Small intestine (tissue), 7 donors: ENCODE measurements around the gene DNAJC5. TPM values are rescaled to one million over a fixed set of nuclear protein-coding genes. Genes with fewer than 3 reads are reported as not detected.

Experiments used
- DNase-seq, 2 donors: peaks; one replicate each; pipeline versions ENCODE4 v3.0.0 to v3.0.0-alpha.2; 2013
- FAIRE-seq: peaks from 2 replicates; lab custom pipeline; 2012; peaks lifted over from hg19 to GRCh38; lab: Jason Lieb, UNC
- H3K27ac ChIP-seq, 3 donors: one replicate each; pipeline ENCODE4 v1.5.1; 2013; ENCODE audit warnings: low read length in 2 of 3, mild to moderate bottlenecking in 2 of 3, control low read depth in 1 of 3, inconsistent platforms in 1 of 3, low read depth in 1 of 3, moderate library complexity in 1 of 3
- H3K27me3 ChIP-seq, 3 donors: one replicate each; pipeline ENCODE4 v1.6.1; 2013; ENCODE audit warnings: low read length in 3 of 3, inconsistent platforms in 1 of 3; ENCODE audit not compliant: control insufficient read depth in 3 of 3, insufficient read depth in 3 of 3
- H3K36me3 ChIP-seq, 3 donors: one replicate each; pipeline ENCODE4 v1.6.1; 2013; ENCODE audit warnings: low read length in 3 of 3, inconsistent platforms in 1 of 3, low read depth in 1 of 3, mild to moderate bottlenecking in 1 of 3, moderate library complexity in 1 of 3; ENCODE audit not compliant: control insufficient read depth in 3 of 3, insufficient read depth in 2 of 3
- H3K4me1 ChIP-seq, 3 donors: one replicate each; pipeline ENCODE4 v1.6.1; 2013; ENCODE audit warnings: low read length in 2 of 3, inconsistent platforms in 1 of 3, low read depth in 1 of 3, mild to moderate bottlenecking in 1 of 3, moderate library complexity in 1 of 3; ENCODE audit not compliant: control insufficient read depth in 3 of 3, insufficient read depth in 2 of 3
- H3K4me3 ChIP-seq, 3 donors: one replicate each; pipeline ENCODE4 v1.5.1; 2013; ENCODE audit warnings: low read length in 3 of 3, control low read depth in 1 of 3, inconsistent platforms in 1 of 3, low read depth in 1 of 3, mild to moderate bottlenecking in 1 of 3, moderate library complexity in 1 of 3
- H3K9me3 ChIP-seq, 2 donors: one replicate each; pipeline ENCODE4 v1.6.1; 2013; ENCODE audit warnings: low read depth in 1 of 2, low read length in 1 of 2; ENCODE audit not compliant: control insufficient read depth in 2 of 2, insufficient read depth in 1 of 2
- WGBS, 3 donors: extraction: QIAGEN DNeasy Blood & Tissue Kit; methylation state at CpG; one replicate each; pipeline ENCODE4 v1.1.7; 2013; 5-methylcytosine and 5-hydroxymethylcytosine counted together
- polyA plus RNA-seq, 4 donors: library from polyadenylated mRNA; stranded (reverse) in 3 of 4; unstranded in 1 of 4; fragments of 200-250 nt in 3 of 4; fragments of 120-200 nt in 1 of 4; gene quantifications; one replicate each; pipeline versions ENCODE4 v1.2.1 to v1.2.3, GENCODE V29; 2013
- donor health status: healthy with polysubstance abuse.
- donor health status: control.
- donor health status: control.
- donor health status: Bipolar disorder and iron deficiency.
- donor health status: healthy.

The DNAJC5 gene
- polyA plus RNA-seq, 4 donors = 20.6 to 52.3 (median 40.3) TPM

DNA sequence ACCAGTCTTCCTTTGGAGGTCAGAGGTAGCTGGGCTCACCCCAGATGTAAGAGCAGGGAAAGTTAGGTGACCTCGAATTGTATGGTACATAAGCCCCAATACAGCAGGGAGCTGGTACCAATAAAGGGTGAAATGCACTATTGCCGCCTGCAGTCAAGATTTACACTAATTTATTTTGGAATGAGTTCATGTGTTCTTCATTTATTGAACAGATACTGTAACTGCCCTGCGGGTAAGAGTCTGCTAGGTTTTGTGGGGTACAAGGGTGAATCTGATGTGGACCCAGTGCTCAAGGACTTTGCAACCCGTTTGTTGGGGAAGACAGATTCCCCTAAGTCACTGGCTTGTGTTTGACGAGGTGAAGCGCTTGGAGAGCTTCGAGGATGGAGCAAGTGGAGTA is 2.5 kb upstream of the DNAJC5 start:
- H3K9me3 ChIP-seq = no peaks in the 10 kb centered on the region
- 69 to 83% (median 74%) methylated on average over 7 of the region's 7 CpGs for WGBS, 3 donors
- peak overlapping the region in 2 of 3 donors; percentile 90 to 94 for H3K27ac ChIP-seq
- H3K4me3 ChIP-seq = no peak overlapping the region
- FAIRE-seq (no peak), DNase-seq (no peak)
- peaks cover 2 to 46% (median 6%) of the 10 kb centered on the region in 3 donors for H3K36me3 ChIP-seq
- H3K27me3 ChIP-seq = no peaks in the 10 kb centered on the region
- H3K4me1 ChIP-seq = peaks cover 7 to 13% (median 11%) of the 10 kb centered on the region in 3 donors

DNA sequence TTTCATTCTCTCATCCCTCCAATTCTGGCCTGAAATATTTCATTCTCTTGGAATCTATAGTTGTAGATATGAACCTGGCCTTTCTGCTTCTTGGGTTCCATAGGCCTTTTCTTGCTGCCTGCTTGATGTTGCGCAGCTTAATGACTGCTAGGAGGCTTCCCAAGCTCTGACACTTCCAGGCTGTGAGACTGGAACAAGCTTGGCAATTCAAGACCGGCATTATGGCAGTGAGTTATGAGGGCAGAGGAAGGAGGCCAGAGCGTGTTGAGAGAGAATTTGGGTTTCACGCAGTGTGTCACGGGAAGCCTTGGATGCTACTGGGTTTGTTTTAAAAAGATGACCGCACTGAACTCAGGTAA is 948 bp upstream of the DNAJC5 start:
- FAIRE-seq = no peak
- Histone ChIP-seq H3K27me3 (no peaks in the 10 kb centered on the region), H3K4me1 (peaks cover 4 to 20% (median 11%) of the 10 kb centered on the region in 3 donors), H3K36me3 (peaks cover 2 to 41% (median 4%) of the 10 kb centered on the region in 3 donors), H3K4me3 (peak overlapping the region in 1 of 3 donors; percentile 51), H3K27ac (peak overlapping the region in 2 of 3 donors; percentile 47 to 74), H3K9me3 (no peaks in the 10 kb centered on the region)
- no peak for DNase-seq
- WGBS, 3 donors = 18 to 31% (median 25%) methylated on average over 6 of the region's 6 CpGs

DNA sequence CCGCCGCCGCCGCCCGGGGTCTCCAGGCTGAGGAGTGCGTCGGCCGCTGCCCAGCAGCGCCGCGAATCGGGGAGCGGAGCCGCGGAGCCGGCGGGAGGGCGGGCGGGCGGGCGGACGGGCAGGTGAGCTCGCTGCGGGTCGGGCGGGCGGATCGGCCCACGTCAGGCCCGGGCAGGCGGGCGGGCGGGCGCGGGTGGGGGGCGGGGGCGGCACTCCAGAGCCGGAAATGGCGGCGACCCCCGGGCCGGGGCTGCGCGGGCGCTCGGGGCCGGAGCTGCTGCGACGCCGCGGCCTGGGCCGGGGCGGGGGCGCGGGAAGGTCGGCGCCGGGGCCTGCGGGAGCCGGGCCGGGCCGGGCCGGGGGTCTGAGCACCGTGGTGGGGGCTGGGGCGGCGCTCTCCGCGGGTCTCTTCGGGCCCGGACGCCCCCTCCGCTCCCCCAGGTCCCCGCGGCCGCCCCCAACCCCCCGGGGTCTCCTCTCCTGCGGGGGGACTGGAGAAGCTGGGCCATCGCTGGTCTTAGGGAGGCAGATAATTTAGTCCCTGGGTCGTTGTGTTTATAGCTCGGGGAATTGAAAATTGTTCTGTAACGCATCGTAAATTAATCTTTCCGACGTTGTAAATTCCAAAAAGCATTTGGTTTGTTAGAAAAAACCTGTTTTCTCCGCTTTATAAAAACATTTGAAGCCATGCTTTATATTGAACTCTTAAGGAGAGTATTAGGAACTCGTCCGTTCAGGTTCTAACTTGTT is 451 bp downstream of the DNAJC5 start:
- DNase-seq (no peak), FAIRE-seq (no peak)
- H3K27ac ChIP-seq = peak overlapping the region; percentile 84 to 94 (median 93)
- H3K4me1 ChIP-seq = peaks cover 7 to 20% (median 8%) of the 10 kb centered on the region in 3 donors
- WGBS, 3 donors = 0 to 1% (median 0%) methylated on average over 24 to 87 of the region's 87 CpGs
- H3K4me3 ChIP-seq = peak overlapping the region; percentile 54 to 79 (median 65)
- no peaks in the 10 kb centered on the region for H3K9me3 ChIP-seq
- no peaks in the 10 kb centered on the region for H3K27me3 ChIP-seq
- peaks cover 0 to 30% (median 0%) of the 10 kb centered on the region in 3 donors for H3K36me3 ChIP-seq

DNA sequence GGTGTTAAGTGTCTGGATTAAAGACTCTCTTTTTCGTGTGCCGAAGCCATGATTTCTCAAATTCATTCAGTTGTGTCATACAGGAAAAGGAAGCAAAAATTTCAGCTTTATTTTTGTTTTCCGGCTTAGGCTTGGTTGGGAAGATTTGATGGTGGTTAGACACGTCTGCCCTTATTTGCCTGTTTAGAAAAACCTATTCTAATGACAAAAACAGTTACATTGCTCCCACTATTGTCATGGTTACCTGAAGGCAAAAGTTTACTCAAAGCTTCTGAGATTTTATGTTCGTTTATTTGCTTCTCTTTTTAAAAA is 982 bp downstream of the DNAJC5 start:
- H3K27ac ChIP-seq = peak overlapping the region; percentile 84 to 94 (median 93)
- H3K9me3 ChIP-seq = no peaks in the 10 kb centered on the region
- 0 to 1% (median 0%) methylated on average over 5 of the region's 5 CpGs for WGBS, 3 donors
- H3K36me3 ChIP-seq = peaks cover 0 to 25% (median 0%) of the 10 kb centered on the region in 3 donors
- H3K4me3 ChIP-seq = peak overlapping the region; percentile 54 to 79 (median 65)
- peaks cover 7 to 20% (median 8%) of the 10 kb centered on the region in 3 donors for H3K4me1 ChIP-seq
- FAIRE-seq = no peak
- no peak for DNase-seq
- no peaks in the 10 kb centered on the region for H3K27me3 ChIP-seq

DNA sequence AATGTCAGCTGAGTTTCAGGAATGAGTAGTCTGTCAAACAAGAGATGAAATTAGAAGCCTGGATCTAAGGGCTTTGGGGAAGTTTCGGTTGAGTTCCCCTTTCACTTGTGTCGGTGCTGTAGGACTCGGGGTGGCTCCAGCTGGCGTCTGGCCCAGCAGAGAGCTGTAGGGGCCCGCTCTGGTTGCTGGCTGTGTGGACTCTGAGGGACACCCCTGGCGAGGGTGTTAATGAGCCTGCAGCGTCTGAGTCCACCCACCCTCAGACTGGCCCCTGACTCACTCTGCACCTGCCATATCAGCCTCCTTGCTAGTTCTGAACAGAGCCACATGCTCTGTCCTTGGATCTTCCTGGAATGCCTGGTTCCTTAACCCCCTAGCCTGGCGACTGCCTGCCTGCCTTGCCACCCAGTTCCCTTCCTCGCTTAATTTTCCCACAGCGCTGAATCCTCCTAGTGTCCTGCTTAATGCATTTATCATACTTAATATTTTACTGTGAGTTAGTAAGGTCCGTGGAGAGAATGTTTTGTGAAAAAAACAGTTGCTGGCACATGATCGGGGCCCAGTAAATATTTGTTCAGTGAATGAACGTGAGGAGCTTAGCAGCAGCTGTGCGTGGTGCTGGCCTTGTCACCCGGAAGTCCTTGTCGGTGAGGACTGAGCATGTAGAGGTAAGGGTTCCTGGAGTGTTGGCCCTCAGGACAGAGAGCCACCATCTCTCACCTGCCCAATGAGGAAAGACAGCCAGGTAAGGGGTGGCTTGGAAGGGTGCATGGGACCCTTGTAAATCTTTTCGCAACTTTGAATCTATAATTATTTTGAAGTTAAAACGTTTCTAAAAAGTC is 1.6 kb downstream of the DNAJC5 start:
- H3K27ac ChIP-seq = peak overlapping the region; percentile 84 to 94 (median 93)
- no peaks in the 10 kb centered on the region for H3K9me3 ChIP-seq
- 5 to 12% (median 11%) methylated on average over 18 of the region's 18 CpGs for WGBS, 3 donors
- no peaks in the 10 kb centered on the region for H3K27me3 ChIP-seq
- peak overlapping the region in 2 of 3 donors; percentile 54 to 79 for H3K4me3 ChIP-seq
- no peak for FAIRE-seq
- H3K36me3 ChIP-seq = peaks cover 0 to 24% (median 0%) of the 10 kb centered on the region in 3 donors
- peaks cover 7 to 20% (median 8%) of the 10 kb centered on the region in 3 donors for H3K4me1 ChIP-seq
- peak; percentile 73 to 76 for DNase-seq

DNA sequence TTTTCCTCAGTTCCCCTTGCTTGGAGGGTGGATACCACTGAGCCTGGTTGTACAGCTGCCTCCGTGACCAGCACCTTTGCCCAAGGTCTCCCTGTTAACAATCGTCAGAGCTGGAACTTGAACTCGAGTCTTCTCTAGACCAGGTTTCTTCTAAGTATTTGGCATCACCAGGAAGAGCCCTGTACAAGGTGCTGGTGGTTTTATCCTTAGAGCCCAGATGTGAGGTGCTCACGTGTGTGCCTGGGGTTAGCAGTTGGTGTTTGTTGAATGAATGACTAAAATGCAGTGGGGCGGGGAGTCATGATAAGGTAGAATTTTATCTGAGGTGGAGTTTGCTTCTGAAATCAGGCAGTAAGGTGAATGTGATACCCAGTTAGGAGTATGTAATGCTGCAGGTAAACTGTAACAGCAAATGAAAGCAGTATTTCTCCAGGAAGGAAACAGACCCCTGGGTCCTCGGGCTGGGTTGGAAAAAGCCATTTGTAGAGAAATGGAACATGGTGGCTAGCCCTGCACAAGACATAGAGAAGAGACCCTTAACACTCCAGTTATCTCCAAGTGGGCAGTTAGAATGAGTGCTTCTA is 3.1 kb downstream of the DNAJC5 start:
- Histone ChIP-seq H3K4me1 (peaks cover 6 to 20% (median 7%) of the 10 kb centered on the region in 3 donors), H3K9me3 (no peaks in the 10 kb centered on the region), H3K27ac (peak overlapping the region in 1 of 3 donors; percentile 58), H3K27me3 (no peaks in the 10 kb centered on the region), H3K4me3 (no peak overlapping the region), H3K36me3 (peaks cover 0 to 18% (median 0%) of the 10 kb centered on the region in 3 donors)
- peak in 1 of 2 donors; percentile 54 for DNase-seq
- WGBS, 3 donors = 51 to 77% (median 55%) methylated on average over 6 of the region's 6 CpGs
- no peak for FAIRE-seq

DNA sequence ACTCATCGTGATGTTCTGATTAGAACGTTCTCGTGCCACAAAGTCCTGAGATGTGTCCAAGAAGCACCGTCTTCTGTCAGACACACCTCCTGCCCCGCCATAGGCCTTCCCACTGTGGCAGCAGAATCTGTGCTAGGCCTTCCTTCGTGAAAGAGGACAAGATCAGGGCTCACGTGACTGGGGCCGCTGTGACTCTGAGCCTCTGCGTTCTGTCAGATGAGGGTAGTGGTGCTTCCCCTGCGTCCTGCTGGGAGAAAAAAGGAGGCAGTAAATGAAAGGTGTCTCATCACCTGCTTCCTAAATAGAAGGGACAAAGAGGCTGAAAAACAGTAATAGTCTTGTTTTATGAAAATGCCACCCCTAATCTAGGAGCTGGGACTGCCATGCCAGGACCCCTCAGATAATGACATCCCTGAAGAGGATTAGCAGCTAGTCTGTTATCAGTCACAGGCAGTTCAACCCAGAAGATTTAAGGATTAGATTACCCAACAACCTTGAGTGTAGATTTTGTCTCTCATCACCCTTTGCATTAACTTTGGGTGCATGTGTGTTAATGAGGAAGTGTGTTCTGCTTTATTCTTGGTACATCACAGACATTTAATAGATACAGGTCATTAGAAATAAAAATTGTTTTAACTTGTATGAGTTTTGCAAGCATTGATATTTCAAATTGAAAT is 4.1 kb downstream of the DNAJC5 start:
- 81 to 85% (median 82%) methylated on average over 10 of the region's 10 CpGs for WGBS, 3 donors
- no peak for FAIRE-seq
- H3K4me1 ChIP-seq = peaks cover 5 to 17% (median 7%) of the 10 kb centered on the region in 3 donors

More for the DNA sequence above, 4.1 kb downstream of the DNAJC5 start:
- Histone ChIP-seq H3K4me3 (no peak overlapping the region), H3K9me3 (no peaks in the 10 kb centered on the region), H3K27me3 (no peaks in the 10 kb centered on the region), H3K27ac (no peak overlapping the region), H3K36me3 (peaks cover 0 to 20% (median 2%) of the 10 kb centered on the region in 3 donors)
- DNase-seq = no peak
